Coronary artery (tissue), 2 donors: ENCODE data around the gene MTERF4.

Experiments used
- DNase-seq: peaks from one replicate; pipeline ENCODE4 v3.0.0-alpha.2; 2017; ENCODE audit warnings: low spot score
- H3K27ac ChIP-seq, 2 donors: fragments of 200-600 bp; sonication (generic); one replicate each; pipeline ENCODE4 v1.5.1; 2016 to 2019
- H3K4me3 ChIP-seq: fragments of 200-600 bp; sonication (generic); 2 replicates; pipeline ENCODE4 v1.5.1; 2016; ENCODE audit warnings: mild to moderate bottlenecking, moderate library complexity
- TF ChIP-seq, protein P1 (sequence below): fragments of 200-600 bp; sonication (generic); IDR thresholded peaks from one replicate; pipeline ENCODE4 v1.5.1; 2019; ENCODE audit warnings: antibody characterized with exemption

Gene MTERF4

GRCh38 chr2:241138471-241138870 is 36.4 kb upstream of the MTERF4 start:
- Histone ChIP-seq H3K4me3 (no peak overlapping the region), H3K27ac (no peak overlapping the region)
- TF ChIP-seq, protein P1, sequence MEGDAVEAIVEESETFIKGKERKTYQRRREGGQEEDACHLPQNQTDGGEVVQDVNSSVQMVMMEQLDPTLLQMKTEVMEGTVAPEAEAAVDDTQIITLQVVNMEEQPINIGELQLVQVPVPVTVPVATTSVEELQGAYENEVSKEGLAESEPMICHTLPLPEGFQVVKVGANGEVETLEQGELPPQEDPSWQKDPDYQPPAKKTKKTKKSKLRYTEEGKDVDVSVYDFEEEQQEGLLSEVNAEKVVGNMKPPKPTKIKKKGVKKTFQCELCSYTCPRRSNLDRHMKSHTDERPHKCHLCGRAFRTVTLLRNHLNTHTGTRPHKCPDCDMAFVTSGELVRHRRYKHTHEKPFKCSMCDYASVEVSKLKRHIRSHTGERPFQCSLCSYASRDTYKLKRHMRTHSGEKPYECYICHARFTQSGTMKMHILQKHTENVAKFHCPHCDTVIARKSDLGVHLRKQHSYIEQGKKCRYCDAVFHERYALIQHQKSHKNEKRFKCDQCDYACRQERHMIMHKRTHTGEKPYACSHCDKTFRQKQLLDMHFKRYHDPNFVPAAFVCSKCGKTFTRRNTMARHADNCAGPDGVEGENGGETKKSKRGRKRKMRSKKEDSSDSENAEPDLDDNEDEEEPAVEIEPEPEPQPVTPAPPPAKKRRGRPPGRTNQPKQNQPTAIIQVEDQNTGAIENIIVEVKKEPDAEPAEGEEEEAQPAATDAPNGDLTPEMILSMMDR = no peak
- no peak for DNase-seq

DNA sequence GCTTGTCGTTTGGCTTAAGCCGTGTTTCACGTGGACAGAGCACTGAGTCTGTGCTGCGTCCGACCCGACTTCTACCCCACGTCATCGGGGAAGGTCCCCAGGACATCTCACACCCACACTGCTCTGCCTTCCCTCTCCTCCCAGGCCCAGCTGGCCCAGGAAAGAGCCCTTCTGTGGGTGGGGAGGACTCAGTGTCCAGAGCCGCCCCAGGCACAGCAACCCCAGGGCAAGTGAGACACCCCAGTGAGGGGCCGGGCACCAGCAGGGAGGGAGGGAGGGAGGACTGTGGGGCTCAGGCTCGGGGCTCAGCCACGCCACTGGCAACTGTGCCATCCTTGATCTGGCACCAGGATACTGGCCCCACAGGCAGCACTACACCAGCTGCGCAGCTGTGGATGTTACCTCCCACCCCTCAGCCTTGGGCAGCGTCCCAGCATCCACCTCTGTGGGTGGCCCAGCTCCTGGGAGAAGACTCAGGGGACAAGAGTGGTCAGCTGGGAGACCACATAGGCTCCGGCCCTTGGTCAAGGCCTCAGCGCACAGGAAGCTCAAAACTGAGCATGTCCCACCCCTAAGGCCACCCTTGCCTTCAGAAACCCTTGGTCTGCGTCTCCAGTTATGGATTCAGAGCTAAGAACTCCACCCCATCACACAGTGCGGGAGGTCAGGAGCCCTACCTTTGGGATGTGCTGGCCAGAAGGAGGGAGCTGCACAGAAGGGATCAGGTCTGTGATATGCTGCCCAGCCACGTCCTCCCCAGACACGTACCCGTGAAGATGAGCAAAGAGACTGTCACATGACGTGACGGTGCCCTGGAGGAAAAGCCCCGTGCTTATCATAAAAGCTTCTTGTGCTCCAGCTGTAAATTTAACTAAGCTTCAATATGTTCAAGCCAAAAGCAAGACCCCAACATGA is 35.4 kb upstream of the MTERF4 start:
- Histone ChIP-seq H3K27ac (no peak overlapping the region), H3K4me3 (no peak overlapping the region)
- TF ChIP-seq, protein P1 = no peak
- DNase-seq = no peak

DNA sequence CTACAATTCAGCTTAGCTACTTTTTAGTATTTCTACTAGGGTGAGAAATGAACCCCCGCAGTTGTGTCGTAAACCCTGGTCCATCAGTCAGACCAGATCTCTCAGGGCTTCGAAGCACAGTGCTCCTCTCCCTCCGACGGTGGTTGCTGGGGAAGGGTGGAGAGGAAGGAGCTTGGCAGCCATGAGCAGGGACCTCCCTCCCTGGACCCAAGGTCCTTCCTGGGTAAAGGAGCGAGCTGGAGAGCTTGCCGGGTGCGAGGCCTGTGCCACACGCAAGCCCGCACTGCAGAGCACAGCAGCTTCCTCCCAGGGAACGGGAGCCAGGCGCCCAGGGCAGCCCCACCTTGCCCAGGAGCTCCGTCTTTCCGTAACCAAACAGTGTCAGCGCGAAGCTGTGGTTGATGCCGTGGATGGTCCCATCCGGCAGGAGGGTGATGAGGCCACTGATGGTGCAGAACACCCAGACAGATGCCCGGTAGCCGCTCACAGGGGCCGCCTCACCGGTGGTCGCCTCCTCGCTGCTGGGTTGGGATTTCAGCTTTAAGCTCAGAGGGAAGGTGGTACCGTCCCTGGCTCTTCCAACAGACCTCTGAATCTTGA is 34.7 kb upstream of the MTERF4 start:
- no peak for DNase-seq
- no peak overlapping the region for H3K4me3 ChIP-seq
- TF ChIP-seq, protein P1 = no peak
- H3K27ac ChIP-seq = no peak overlapping the region

- Histone ChIP-seq H3K27ac (no peak overlapping the region), H3K4me3 (no peak overlapping the region)
- TF ChIP-seq, protein P1 = no peak
- DNase-seq = no peak
Observed at GRCh38 chr2:241136191-241136590, 34.1 kb upstream of the MTERF4 start.

- DNase-seq = no peak
- H3K27ac ChIP-seq = no peak overlapping the region
- H3K4me3 ChIP-seq = no peak overlapping the region
- TF ChIP-seq, protein P1 = no peak
Observed at GRCh38 chr2:241135737-241136136, 33.6 kb upstream of the MTERF4 start.

- no peak overlapping the region for H3K4me3 ChIP-seq
- H3K27ac ChIP-seq = no peak overlapping the region
- TF ChIP-seq, protein P1 = no peak
- DNase-seq = no peak
Observed at GRCh38 chr2:241134711-241135110, 32.6 kb upstream of the MTERF4 start.

GRCh38 chr2:241133436-241133820 is 31.3 kb upstream of the MTERF4 start:
- TF ChIP-seq, protein P1 = no peak
- Histone ChIP-seq H3K27ac (no peak overlapping the region), H3K4me3 (no peak overlapping the region)
- DNase-seq = no peak
